HepG2 (cell line): ENCODE measurements around the gene COPS7A. TPM values are rescaled to one million over a fixed set of nuclear protein-coding genes. Genes with fewer than 3 reads are reported as not detected.

Source experiments
- ATF2 ChIP-seq: sonication (generic); formaldehyde crosslinking; IDR thresholded peaks from 2 replicates; pipeline ENCODE4 v1.4.0; 2020; ENCODE audit warnings: missing genetic modification reagents
- CHCHD3 ChIP-seq: sonication (generic); formaldehyde crosslinking; IDR thresholded peaks from 2 replicates; pipeline ENCODE4 v1.8.0; 2022; ENCODE audit warnings: mild to moderate bottlenecking, missing genetic modification reagents, moderate library complexity
- HMG20A ChIP-seq: IDR thresholded peaks from 2 replicates; pipeline ENCODE4 v1.6.1; 2016; ENCODE audit warnings: borderline replicate concordance
- PATZ1 ChIP-seq: sonication (generic); formaldehyde crosslinking; IDR thresholded peaks from 2 replicates; pipeline ENCODE4 v1.4.0; 2020; ENCODE audit warnings: missing genetic modification reagents
- STAT5B ChIP-seq: sonication (generic); formaldehyde crosslinking; IDR thresholded peaks from 2 replicates; pipeline ENCODE4 v1.4.0; 2020; ENCODE audit warnings: missing genetic modification reagents
- STAT6 ChIP-seq: sonication (generic); formaldehyde crosslinking; IDR thresholded peaks from 2 replicates; pipeline ENCODE4 v1.4.0; 2020; ENCODE audit warnings: missing genetic modification reagents, mild to moderate bottlenecking, borderline replicate concordance
- ZBTB39 ChIP-seq: sonication (generic); formaldehyde crosslinking; IDR thresholded peaks from 2 replicates; pipeline ENCODE4 v1.5.0; 2020; ENCODE audit warnings: missing genetic modification reagents
- ZBTB7B ChIP-seq: sonication (generic); formaldehyde crosslinking; IDR thresholded peaks from 2 replicates; pipeline ENCODE4 v1.4.0; 2020; ENCODE audit warnings: missing genetic modification reagents
- ZNF331 ChIP-seq: sonication (generic); formaldehyde crosslinking; IDR thresholded peaks from 2 replicates; pipeline ENCODE4 v1.4.0; 2020; ENCODE audit warnings: missing genetic modification reagents
- ZNF589 ChIP-seq: sonication (generic); formaldehyde crosslinking; conservative IDR thresholded peaks from 2 replicates; pipeline ENCODE4 v1.8.0; 2022; ENCODE audit warnings: mild to moderate bottlenecking, moderate library complexity, missing genetic modification reagents
- ZNF720 ChIP-seq: sonication (generic); formaldehyde crosslinking; IDR thresholded peaks from 2 replicates; pipeline ENCODE4 v1.4.0; 2020; ENCODE audit warnings: missing genetic modification reagents
- polyA plus RNA-seq, 8 experiments: library from polyadenylated mRNA; depleted of rRNA in 3 of 8; stranded (reverse) in 7 of 8; unstranded in 1 of 8; fragments of >200 nt; fragmentation: Illumina TruSeq in 4 of 8; extraction: Trizol in 4 of 8; gene quantifications; 2 replicates each; pipeline versions ENCODE4 v1.2.1 to v1.2.3, GENCODE V29; 2011 to 2016; ENCODE audit warnings: low read depth in 4 of 8, missing spikeins in 1 of 8, mixed read lengths in 1 of 8; ENCODE audit not compliant: insufficient read depth in 1 of 8
- total RNA-seq, 5 experiments: library from RNA; depleted of rRNA; stranded (reverse); fragments of >200 nt; fragmentation: Illumina TruSeq; extraction: Trizol; gene quantifications; 2 replicates each; pipeline ENCODE4 v1.2.3, GENCODE V29; 2016; ENCODE audit warnings: low read depth in 1 of 5

Gene COPS7A
- total and polyA plus RNA-seq, 2 of the 13 experiments (the other 11 are each of a cell fraction or from before 2014, with no cell fraction given), result 40.0 to 73.6 TPM

GRCh38 chr12:6700646-6701051 lies 23.2 kb upstream of the COPS7A start, which contains the start of gene PIANP (continued):
- no peak for TF ChIP-seq STAT6 (CRISPR knock-in tag)
- no peak for TF ChIP-seq HMG20A
- peak; percentile 57; the same call in 1 of the 2 replicates for TF ChIP-seq PATZ1
- TF ChIP-seq ATF2 (CRISPR knock-in tag), result no peak
- 0 out of 2 replicates have a peak, but pooled peaks have one; percentile 34 for TF ChIP-seq ZNF589 (CRISPR knock-in tag)
- TF ChIP-seq STAT5B (CRISPR knock-in tag), result no peak
- TF ChIP-seq ZNF331 (CRISPR knock-in tag), result 0 out of 2 replicates have a peak, but pooled peaks have one; percentile 23
- no peak for TF ChIP-seq ZBTB39 (CRISPR knock-in tag)
- no peak for TF ChIP-seq ZBTB7B (CRISPR knock-in tag)
- no peak for TF ChIP-seq CHCHD3 (CRISPR knock-in tag)
- TF ChIP-seq ZNF720, result no peak
